ENCODE data around the gene ZNF77.

ZNF77 gene

GRCh38 chr19:2978166-2978767 lies 33.5 kb upstream of the ZNF77 start:
- Histone ChIP-seq H3F3A (ENCODE audit: insufficient read depth, low read length) (no peaks in the 10 kb centered on the region), H3K9ac (ENCODE audit: low read length) (no peak overlapping the region), H3K27ac (ENCODE audit: low read length) (no peak overlapping the region), H3K9me3 (replicated peaks; ENCODE audit: insufficient read depth, low read length) (no peaks in the 10 kb centered on the region), H3K4me2 (ENCODE audit: low read depth, low read length) (no peak overlapping the region), H2AFZ (ENCODE audit: low read length) (no peak overlapping the region), H3K4me3 (ENCODE audit: low read length) (no peak overlapping the region), H3K9me2 (replicated peaks; ENCODE audit: insufficient read depth, low read length) (no peaks in the 10 kb centered on the region), H3K4me1 (ENCODE audit: low read length) (no peaks in the 10 kb centered on the region), H3K79me2 (ENCODE audit: low read length) (no peaks in the 10 kb centered on the region), H3K36me3 (replicated peaks; ENCODE audit: insufficient read depth, low read length) (no peaks in the 10 kb centered on the region), H3K27me3 (replicated peaks; ENCODE audit: insufficient read depth, low read length) (peaks cover 94% of the 10 kb centered on the region), H4K20me1 (ENCODE audit: insufficient read depth, low read length) (no peaks in the 10 kb centered on the region)
- TF ChIP-seq EZH2phosphoT487 (IDR thresholded peaks at IDR 0.05; ENCODE audit: low read length) (no peak), CTCF (IDR thresholded peaks at IDR 0.05; ENCODE audit: low read length) (no peak), EZH2 (optimal IDR thresholded peaks at IDR 0.05; ENCODE audit: low read depth, low read length) (no peak)
- DNase-seq = no peak

GRCh38 chr19:2977746-2978138 lies 33.0 kb upstream of the ZNF77 start:
- no peak for TF ChIP-seq EZH2phosphoT487 (IDR thresholded peaks at IDR 0.05; ENCODE audit: low read length)
- Histone ChIP-seq H3K36me3 (replicated peaks; ENCODE audit: insufficient read depth, low read length) (no peaks in the 10 kb centered on the region), H2AFZ (ENCODE audit: low read length) (no peak overlapping the region; the same call in 1 of the 2 replicates), H4K20me1 (ENCODE audit: insufficient read depth, low read length) (no peaks in the 10 kb centered on the region), H3F3A (ENCODE audit: insufficient read depth, low read length) (no peaks in the 10 kb centered on the region), H3K4me1 (ENCODE audit: low read length) (no peaks in the 10 kb centered on the region), H3K4me3 (ENCODE audit: low read length) (no peak overlapping the region), H3K9me2 (replicated peaks; ENCODE audit: insufficient read depth, low read length) (no peaks in the 10 kb centered on the region), H3K79me2 (ENCODE audit: low read length) (no peaks in the 10 kb centered on the region), H3K4me2 (ENCODE audit: low read depth, low read length) (no peak overlapping the region), H3K9me3 (replicated peaks; ENCODE audit: insufficient read depth, low read length) (no peaks in the 10 kb centered on the region), H3K27me3 (replicated peaks; ENCODE audit: insufficient read depth, low read length) (peaks cover 94% of the 10 kb centered on the region), H3K27ac (ENCODE audit: low read length) (no peak overlapping the region), H3K9ac (ENCODE audit: low read length) (no peak overlapping the region)
- DNase-seq = no peak

- H3K27ac ChIP-seq (ENCODE audit: low read length) = no peak within 1 kb of the TSS
- H3K9me3 ChIP-seq (replicated peaks; ENCODE audit: insufficient read depth, low read length) = no peaks in the 10 kb centered on the region
- TF ChIP-seq EZH2 (optimal IDR thresholded peaks at IDR 0.05; ENCODE audit: low read depth, low read length) = no peak
- no peak for TF ChIP-seq EZH2phosphoT487 (IDR thresholded peaks at IDR 0.05; ENCODE audit: low read length)
- no peak for TF ChIP-seq CTCF (IDR thresholded peaks at IDR 0.05; ENCODE audit: low read length)
- no peaks in the 10 kb centered on the region for H3K4me1 ChIP-seq (ENCODE audit: low read length)
- H3K4me3 ChIP-seq (ENCODE audit: low read length) = peak within 1 kb of the TSS; percentile 18; the same call in 1 of the 2 replicates
- no peaks in the 10 kb centered on the region for H3K36me3 ChIP-seq (replicated peaks; ENCODE audit: insufficient read depth, low read length)
- no peaks in the 10 kb centered on the region for H3F3A ChIP-seq (ENCODE audit: insufficient read depth, low read length)
- H4K20me1 ChIP-seq (ENCODE audit: insufficient read depth, low read length) = no peaks in the 10 kb centered on the region
- H3K4me2 ChIP-seq (ENCODE audit: low read depth, low read length) = peak within 1 kb of the TSS; percentile 62
- H3K9ac ChIP-seq (ENCODE audit: low read length) = no peak within 1 kb of the TSS
- H3K79me2 ChIP-seq (ENCODE audit: low read length) = no peaks in the 10 kb centered on the region
- peak within 1 kb of the TSS; percentile 29; the same call in 1 of the 2 replicates for H2AFZ ChIP-seq (ENCODE audit: low read length)
- peaks cover 94% of the 10 kb centered on the region for H3K27me3 ChIP-seq (replicated peaks; ENCODE audit: insufficient read depth, low read length)
- no peaks in the 10 kb centered on the region for H3K9me2 ChIP-seq (replicated peaks; ENCODE audit: insufficient read depth, low read length)
- peak; percentile 87 for DNase-seq
These were observed 32.4 kb upstream of the ZNF77 start, which contains the start of gene TLE6 for GRCh38 chr19:2977001-2977745. TLE6 (plus strand) TSS chr19:2977564; CDS start chr19:2978234, 670 bp downstream.

GRCh38 chr19:2976609-2977000 lies 31.8 kb upstream of the ZNF77 start:
- no peaks in the 10 kb centered on the region for H3F3A ChIP-seq (ENCODE audit: insufficient read depth, low read length)
- peaks cover 95% of the 10 kb centered on the region for H3K27me3 ChIP-seq (replicated peaks; ENCODE audit: insufficient read depth, low read length)
- H3K4me1 ChIP-seq (ENCODE audit: low read length) = no peaks in the 10 kb centered on the region
- no peaks in the 10 kb centered on the region for H3K9me2 ChIP-seq (replicated peaks; ENCODE audit: insufficient read depth, low read length)
- H3K36me3 ChIP-seq (replicated peaks; ENCODE audit: insufficient read depth, low read length) = no peaks in the 10 kb centered on the region
- TF ChIP-seq CTCF (IDR thresholded peaks at IDR 0.05; ENCODE audit: low read length) = no peak
- no peak for TF ChIP-seq EZH2 (optimal IDR thresholded peaks at IDR 0.05; ENCODE audit: low read depth, low read length)
- TF ChIP-seq EZH2phosphoT487 (IDR thresholded peaks at IDR 0.05; ENCODE audit: low read length) = no peak
- no peak overlapping the region for H2AFZ ChIP-seq (ENCODE audit: low read length)
- H3K9me3 ChIP-seq (replicated peaks; ENCODE audit: insufficient read depth, low read length) = no peaks in the 10 kb centered on the region
- H3K79me2 ChIP-seq (ENCODE audit: low read length) = no peaks in the 10 kb centered on the region
- DNase-seq = no peak
- no peaks in the 10 kb centered on the region for H4K20me1 ChIP-seq (ENCODE audit: insufficient read depth, low read length)
- H3K9ac ChIP-seq (ENCODE audit: low read length) = no peak overlapping the region
- peak overlapping the region; percentile 62 for H3K4me2 ChIP-seq (ENCODE audit: low read depth, low read length)
- no peak overlapping the region for H3K4me3 ChIP-seq (ENCODE audit: low read length)
- no peak overlapping the region for H3K27ac ChIP-seq (ENCODE audit: low read length)
